SK-N-MC (cell line): ENCODE results near the gene YPEL4.

ENCODE experiments used
- EZH2 ChIP-seq: fragments of 200-600 bp; sonication (generic); IDR thresholded peaks from one replicate; pipeline ENCODE4 v1.6.1; 2017; ENCODE audit warnings: antibody characterized with exemption
- FOXP2 ChIP-seq: optimal IDR thresholded peaks from 2 replicates; pipeline ENCODE3; 2011; ENCODE audit warnings: mild to moderate bottlenecking, moderate library complexity; ENCODE audit not compliant: insufficient read depth; ENCODE audit errors: extremely low read length, control extremely low read depth
- POLR2AphosphoS5 ChIP-seq: IDR thresholded peaks from 2 replicates; pipeline ENCODE4 v1.6.1; 2012; ENCODE audit warnings: mild to moderate bottlenecking, low read depth, low read length, borderline replicate concordance

DNA sequence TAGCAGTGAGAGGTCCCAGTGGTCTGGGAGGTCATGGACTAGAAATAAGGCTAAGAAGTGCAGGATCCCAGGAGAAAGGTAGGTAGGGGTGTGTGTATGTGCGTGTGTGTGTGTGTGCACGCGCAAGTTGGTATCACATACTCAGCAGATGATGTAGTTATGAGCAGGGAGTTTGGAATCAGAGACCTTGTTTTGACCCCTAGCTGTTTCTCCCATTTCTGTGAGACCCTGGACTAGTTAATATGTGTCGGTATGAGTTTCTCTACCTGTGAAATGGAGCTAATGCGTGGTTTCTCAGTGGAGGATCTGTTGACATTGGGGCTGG lies 50.9 kb downstream of the YPEL4 start:
- TF ChIP-seq EZH2 (no peak), POLR2AphosphoS5 (no peak), FOXP2 (no peak)
